Stimulated activated naive CD4-positive, alpha-beta T cell treated with Interleukin-2 at 50 U/mL for 16 hours (primary cell): ENCODE data around the gene AK3.

Experiments
- DNase-seq: peaks from one replicate; lab custom pipeline; 2025; lab: John Stamatoyannopoulos, UW

Gene AK3

DNA sequence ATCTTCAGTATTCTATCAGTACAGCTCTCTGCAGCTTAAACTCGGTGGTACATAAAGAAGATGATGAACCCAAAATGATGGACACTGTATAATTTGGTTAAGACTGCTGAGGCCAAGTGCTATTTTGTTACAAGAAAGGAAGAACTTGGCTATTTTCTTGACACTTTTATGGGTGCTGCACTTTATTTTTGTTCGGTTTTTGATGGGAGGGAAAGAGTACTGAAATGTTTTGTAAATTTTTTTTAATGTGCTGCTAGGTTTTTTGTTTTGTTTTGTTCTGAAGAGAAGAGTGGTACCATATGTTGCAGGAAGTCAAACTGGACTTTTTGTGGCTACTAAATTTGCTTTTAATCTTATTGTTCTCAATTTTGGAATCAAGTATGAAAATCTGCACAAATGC is 35.0 kb downstream of the AK3 start:
- DNase-seq: no peak

DNA sequence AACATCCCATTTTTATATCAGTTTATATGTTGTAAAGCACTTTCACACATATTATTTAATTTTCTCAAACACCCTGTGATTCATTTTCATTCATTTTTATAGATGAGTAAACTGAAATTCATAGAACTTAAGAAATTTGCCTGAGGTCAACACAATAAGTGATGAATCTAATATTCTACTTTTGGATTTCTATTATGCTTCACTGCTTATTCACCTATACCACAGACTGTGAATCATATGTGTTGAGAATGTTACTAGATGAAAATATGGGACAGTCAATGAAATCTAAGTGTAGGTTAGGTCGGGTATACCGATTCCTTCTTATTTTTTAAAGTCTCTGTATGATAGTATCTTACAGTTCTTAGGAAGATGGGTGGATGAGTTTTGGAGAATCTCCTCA is 36.9 kb downstream of the AK3 start:
- DNase-seq: no peak

DNA sequence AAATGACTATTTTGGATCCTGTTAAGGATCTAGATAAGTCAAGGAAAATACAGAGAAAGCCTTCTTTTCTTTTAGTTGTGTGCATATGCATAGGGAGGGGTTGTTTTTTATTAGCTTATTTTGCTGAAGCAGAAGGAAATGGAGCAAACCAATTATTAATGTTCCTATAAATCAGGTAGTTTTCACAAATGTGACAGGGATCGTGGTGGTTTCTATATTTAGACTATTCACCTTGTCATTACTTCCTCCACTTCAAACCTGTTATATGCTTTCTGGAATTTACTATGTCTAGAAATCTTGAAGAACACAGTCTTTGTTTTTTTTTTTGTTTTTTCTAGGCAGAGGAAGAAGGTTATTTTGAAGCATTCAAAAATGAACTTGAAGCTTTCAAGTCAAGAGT is 39.5 kb downstream of the AK3 start:
- DNase-seq: no peak

DNA sequence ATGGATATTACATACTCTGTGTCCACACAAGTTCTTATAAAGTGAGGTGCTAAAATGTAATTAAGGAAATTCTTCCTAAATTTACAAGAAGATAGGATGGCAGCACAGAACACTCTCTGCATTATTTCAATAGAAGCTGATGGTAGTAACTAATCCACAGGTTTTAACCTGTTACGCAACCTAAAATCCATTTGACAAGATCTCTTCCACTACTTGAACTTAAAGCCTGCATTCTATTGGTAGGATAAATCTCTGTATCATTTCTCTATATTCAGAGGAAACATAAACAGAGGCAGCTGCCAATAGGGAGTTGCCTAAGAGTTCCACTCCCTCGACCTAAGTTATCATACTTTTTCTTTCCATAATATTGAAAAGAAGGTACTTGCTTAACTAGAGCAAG is 40.1 kb downstream of the AK3 start:
- no peak for DNase-seq

DNA sequence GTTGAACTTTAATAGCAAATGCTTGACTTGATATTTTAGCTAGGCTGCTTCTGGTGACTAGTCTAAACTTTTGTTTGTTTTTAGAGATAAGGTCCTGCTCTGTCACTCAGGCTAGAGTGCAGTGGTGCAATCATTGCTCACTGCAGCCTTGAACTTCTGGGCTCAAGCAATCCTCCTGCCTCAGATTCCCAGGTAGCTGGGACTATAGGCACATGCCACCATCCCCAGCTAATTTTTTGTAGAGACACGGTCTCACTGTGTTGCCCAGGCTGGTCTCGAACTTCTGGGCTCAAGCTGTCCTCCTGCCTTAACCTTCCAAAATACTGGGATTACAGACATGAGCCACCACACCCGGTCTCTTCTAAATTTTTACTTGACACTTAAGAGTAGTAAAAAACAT is 40.9 kb downstream of the AK3 start:
- DNase-seq: no peak

DNA sequence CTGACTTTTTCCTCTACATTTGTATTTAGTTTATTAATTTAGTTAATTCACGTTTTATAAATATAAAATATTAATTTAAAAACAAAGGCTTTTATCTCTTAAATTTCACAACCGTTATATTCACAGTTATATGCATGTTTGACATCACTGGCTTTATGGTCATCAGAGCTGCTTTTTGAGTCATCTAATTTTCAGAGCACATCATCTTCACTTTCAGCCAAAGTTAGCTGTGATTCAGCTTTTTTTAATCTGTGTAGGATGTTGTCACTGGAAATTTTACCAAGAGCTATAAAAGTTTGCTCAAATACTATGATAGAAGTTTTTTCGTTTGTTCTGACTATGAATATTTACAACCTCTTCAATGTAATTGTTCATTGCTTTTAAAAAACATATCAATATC is 49.2 kb downstream of the AK3 start:
- no peak for DNase-seq

DNA sequence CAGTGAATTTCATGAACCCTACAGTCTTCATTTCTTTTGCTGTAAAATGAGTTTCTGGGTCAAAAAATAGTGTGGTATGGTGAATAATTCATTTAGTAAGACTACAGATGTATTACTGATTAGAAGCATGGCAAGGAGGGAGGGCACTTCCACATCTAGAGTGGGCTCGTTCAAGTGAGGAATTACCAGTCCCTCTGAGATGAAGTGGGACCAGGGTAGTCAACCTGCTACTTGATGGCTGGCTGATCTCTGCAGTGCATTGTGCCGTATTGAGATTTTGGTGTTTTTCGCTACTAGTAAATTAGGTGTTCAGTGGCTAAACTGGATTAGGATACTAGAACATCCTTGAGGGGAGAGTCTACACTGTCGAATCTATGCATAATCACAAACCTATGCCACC is 50.9 kb downstream of the AK3 start:
- DNase-seq: no peak

DNA sequence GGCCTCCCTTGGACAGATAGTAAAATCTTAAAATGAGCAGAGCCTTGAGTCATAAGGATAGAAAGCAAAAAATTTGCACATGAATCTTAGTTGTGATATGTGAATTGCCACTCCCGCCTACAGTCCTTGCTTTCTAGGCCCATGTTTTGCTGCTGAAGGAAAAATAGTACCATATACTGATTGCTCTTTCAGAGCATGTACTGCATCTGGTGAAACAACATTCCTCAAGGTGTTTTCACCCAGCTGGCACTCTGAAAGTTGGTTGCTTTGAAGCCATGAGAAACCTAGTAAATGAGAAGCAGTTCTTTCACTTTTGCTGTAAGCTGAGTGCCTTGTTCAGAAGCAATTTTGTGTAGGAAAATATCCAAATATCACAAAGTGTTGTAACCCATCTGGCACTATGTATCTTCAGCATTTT is 51.3 kb downstream of the AK3 start:
- DNase-seq: peak; percentile 15

DNA sequence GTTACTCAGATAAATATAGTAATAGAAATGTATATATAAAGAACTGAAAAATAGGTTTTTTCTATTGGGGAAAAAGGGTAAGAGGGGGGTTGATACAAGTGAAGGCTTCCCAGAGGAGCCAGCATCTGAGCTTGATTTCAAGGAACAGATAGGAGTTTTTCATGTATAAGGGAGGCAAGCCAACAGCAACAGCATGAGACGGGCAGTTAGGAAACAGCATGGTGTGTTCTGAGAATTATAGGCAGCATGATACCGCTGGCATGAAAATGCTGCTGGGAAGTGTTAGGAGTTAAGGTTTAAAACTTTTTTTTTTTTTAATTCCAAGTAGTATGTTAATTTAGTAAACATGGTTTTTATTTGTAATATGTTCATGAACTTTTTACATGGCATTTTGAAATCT is 52.0 kb downstream of the AK3 start:
- no peak for DNase-seq

DNA sequence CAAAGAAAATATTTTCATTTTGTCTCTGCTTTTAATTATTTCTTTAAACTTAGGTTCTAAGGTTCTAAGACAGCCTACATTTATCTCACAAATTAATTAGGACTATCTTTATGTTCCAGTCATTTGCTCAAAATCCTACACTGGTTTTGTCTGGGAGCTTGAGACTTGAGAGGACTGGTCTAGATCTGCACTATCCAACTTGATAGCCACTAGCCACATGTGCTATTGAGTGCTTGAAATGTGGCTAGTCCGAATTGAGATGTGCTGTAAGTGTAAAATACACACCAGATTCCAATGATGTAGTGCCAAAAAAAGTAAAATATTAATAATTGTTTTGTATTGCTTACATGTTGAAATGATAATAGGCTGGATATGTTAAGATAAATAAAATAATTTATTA is 54.4 kb downstream of the AK3 start:
- DNase-seq: no peak

DNA sequence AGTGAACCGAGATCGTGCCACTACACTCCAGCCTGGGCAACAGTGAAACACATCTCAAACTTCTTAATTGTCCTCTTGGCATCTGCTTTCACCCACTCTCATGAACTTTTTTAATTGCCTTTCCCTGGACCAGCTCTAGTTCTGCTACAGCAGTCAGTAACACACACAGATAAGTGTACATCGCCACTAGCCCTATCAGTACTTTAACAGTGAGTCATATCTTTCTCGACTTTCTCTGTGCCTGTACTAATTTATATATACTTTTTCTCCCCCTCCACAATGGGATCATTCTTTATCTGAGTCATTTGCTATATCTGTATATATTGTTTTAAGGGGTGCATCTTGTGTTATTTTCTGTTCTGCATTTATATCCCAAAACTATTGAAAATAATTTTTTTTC is 54.9 kb downstream of the AK3 start:
- DNase-seq: no peak

DNA sequence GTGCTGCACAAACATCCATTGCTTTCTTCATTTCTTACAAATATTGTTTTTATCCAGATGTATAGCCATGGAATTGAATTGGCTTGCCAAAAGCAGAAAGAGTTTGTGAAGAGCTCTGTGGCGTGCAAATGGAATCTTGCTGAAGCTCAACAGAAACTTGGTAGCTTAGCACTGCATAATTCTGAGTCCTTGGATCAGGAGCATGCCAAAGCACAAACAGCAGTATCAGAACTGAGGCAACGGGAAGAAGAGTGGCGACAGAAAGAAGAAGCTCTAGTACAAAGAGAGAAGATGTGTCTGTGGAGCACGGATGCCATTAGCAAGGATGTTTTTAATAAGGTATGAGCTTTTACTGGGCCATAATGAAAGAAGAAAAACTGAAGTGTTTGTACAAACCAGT is 56.2 kb downstream of the AK3 start:
- no peak for DNase-seq

DNA sequence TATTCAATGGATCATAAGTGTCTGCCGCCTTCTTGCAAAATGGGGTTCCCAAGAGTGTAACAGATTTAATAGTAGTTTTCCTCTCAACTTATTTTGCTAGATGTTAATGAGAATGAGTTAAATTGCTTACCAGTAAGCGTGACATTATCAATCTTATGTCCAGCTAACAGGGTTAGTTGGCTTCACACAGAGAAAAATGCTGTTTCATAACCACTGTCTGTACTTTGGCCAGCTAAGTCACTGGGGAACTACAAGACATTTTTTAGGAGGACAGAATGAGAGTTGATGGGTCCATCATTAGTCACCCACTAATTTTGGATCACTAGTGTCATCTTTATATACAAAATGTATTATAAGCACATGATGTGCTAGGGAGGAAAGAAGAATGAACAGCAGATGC is 60.3 kb downstream of the AK3 start:
- DNase-seq: no peak

DNA sequence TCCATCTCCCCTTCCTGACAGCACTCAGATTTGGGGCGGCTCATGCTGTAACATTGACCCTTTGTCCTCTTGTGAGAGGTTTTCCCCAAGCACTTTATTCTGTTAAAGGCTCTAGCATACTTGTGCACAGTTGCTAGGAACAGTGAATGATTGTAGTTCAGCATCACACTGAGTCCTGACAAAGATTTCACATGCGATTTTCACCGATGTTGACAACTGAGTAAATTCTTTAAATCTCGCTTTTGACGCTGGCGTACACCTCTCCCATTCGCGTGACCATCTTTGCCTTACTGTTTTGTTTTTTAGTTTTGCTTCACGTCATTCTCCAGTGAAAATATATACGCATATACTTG is 60.9 kb downstream of the AK3 start:
- DNase-seq: no peak

DNA sequence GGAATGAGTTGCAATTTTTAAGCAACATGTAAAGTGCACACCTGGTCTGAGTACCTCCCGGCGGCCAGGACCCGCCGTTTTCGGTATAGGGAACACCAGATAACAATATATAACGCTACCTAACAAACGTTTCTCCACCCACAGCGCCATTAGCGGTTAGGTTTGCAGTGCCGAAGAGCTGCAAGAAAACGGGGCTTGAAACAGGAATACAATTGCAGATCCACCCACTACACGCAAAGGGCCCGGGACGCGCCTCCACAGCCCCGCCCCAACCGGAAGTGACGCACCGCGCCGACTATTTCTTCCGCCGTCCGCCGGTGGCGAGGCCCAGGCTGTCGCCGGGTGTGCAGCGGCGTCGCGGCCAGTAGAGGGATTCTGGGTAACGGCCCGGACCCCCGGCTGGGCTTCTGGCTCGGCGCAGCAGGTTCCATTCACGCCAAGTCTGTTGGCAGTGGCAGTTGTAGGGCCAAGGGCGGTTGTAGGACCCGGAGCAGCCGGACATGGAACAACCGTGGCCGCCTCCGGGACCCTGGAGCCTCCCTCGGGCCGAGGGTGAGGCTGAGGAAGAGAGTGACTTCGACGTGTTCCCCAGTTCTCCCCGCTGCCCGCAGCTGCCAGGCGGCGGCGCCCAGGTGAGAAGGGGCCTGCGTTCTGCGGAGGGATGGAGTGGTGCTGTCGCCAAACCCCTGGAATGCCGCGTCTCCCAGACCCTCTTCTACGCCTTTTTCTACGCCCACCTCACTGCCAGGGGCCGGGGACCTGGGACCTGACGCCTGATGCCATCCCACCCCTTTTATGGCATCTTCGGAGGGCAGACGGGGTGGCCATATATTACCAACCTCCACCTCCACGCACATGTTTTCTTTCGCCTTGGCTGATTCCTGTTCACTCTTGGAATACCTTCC is 61.5 kb downstream of the AK3 start, which contains the start of gene CDC37L1:
TSS of gene CDC37L1 (plus strand) at position 302 of the 905 bp plus-strand sequence. CDS start at position 501, 199 bp downstream.
- DNase-seq: peak; percentile 97

DNA sequence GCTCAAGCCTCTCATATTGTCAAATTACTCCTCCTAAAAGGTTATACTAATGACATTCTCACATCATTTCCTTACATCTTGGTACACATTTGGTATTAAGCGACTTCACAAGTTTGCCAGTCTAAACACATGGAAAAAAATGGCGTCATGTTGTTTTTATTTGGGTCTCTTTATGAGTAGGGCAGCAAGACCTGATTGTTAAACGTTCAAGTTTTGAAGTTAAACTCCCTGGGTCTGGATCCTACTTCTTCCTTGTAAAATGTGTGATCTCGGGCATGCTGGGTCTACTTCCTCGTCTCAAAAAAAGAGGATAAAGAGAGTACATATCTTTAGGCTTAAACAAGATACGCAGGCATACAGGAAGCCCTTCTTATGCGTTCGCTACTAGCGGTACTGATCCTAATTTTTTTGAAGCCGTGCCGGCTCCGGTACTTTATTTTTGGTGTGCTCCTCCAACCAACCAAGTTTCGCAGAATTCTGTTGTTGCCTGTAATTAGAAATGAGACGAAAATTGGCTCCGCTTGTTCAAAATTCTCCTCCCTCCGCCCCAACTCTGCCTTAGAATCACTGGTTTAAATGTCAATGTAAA is 62.2 kb downstream of the AK3 start:
- DNase-seq: no peak

DNA sequence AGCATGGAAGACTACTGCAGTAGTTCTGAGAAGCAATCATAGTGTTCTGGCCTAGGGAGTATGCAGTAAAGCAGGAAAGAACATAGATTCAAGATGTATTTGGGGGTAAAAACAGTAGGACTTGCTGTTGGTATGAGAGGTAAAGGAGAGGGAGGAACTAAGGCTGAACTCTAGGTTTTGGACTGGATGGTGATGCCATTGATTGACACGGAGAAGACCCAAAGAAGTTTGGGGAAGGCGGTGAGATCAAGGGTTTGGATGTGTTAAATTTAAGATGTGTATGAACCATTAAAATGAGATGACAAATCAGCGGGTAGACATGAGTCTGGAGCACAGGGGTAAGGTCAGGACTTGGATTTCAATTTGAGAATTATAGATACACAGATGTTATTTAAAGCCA is 63.6 kb downstream of the AK3 start:
- DNase-seq: no peak

DNA sequence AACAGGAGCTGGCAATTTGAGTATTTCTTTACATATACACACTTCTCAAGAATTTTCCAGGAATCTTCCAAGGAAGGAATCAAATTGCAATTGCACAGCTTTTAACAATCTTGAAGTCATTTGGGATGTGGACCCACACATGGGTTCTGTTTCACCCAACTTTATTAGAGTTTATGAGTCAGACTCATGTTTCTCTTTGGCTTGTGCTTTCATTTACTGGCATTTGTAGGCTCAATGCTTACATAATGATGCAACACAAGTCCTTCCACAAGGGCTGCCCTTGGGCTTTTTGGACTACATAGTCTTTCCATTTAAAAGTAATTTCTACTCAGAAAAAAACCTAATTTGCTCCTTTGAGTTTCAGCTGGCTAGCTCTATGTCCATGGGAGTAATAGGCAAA is 66.2 kb downstream of the AK3 start:
- no peak for DNase-seq

DNA sequence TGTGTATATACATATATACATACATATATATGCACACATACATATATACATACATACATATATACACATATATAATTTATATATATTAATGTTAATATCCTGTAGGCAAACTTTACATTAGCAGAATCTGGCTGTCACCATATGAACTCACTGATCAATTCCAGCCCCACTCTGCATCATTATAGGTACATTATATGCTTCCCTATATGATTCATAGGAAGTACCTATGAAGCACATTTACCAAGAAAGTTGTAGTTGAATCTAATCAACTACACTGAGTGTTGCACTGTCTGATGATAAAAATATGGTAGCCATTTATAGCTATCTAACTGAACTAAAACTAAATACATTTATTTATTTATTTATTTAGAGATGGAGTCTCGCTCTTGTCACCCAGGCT is 69.3 kb downstream of the AK3 start:
- DNase-seq: no peak

DNA sequence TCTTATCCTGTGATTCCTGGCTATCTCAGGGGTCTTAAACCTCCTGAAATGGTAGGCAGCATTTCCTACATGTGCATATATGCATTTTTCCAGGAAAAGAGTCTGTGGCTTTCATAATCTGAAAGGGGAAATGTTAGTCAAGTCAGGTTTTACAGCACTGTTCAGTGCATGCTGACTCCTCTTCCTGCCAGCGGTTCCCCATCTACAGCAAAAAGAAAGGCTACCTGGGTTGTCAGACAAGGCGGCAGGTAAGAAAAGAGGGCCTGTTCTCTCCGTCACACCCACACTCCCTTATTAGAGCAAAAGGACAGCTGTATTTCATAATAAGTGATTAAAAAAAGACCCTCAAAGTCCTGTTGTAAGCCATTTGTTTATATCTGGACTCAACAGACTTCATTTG is 70.4 kb downstream of the AK3 start:
- DNase-seq: no peak

DNA sequence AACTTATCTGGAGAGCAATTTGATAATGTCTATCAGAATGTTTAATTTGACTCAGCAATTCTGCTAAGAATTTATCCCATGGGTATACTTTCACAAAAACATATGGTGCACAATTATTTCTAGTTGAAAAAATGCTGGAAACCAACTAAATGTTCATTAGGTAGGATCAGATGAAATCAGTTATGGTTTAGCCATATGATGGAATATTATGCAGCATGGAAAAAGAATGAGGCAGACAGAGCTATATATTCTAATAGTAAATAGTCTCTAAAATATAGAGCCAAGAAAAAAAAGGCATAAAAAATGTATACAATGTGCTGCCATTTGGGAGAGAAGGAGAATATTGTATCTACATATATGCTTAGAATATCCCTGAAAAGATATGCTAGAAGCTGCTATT is 71.1 kb downstream of the AK3 start:
- DNase-seq: no peak

DNA sequence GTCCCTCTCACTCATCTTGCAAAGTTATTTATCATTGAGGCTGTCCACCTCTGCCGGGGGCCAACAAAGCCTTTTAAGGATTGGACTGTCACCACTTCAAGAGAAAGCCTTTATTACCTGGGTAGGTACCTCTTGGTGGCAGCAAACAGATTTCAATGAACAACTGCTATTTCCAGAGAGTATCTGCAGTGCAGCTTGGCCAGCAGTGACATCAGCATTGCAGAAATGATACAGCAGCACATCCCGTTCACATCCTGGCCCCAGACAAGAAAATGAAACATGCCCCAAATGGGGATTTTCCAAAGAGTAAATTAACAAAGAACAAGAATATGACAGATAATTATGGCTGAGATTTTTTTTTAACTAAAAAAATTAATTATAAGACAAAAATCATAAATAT is 72.4 kb downstream of the AK3 start:
- no peak for DNase-seq

DNA sequence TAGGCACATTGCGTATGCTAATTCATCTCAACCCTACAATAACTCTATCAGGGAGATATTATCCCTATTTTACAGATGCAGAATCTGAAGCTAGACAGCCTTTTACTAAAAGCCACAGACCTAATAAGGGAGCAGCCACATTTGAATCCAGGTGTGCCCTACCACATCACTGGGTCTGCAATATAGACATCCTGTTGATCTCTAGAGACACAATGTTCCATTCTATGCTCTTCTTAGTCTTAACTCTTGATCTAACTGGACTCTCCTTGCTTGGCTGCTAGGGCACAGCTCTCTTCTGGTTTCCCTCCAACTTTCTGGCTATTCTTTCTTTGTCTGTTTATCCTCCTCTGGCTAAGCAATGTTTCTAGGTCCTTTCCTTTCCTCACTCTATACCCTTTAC is 73.3 kb downstream of the AK3 start:
- DNase-seq: no peak
